KOPT-K1 (cell line): ENCODE data around the gene POU5F2.

Experiments used
- H3K27ac ChIP-seq: fragments of 200-600 bp; sonication (generic); 2 replicates; pipeline ENCODE4 v1.5.1; 2016; ENCODE audit warnings: antibody characterized with exemption, mild to moderate bottlenecking, low read depth, low read length; ENCODE audit not compliant: poor library complexity, severe bottlenecking
- H3K36me3 ChIP-seq: fragments of 200-600 bp; sonication (generic); 2 replicates; pipeline ENCODE4 v1.5.1; 2017; ENCODE audit warnings: antibody characterized with exemption, mild to moderate bottlenecking, low read length, moderate library complexity; ENCODE audit not compliant: insufficient read depth
- H3K9me3 ChIP-seq: fragments of 200-600 bp; sonication (generic); 2 replicates; pipeline ENCODE4 v1.5.1; 2017; ENCODE audit warnings: antibody characterized with exemption, low read length, mild to moderate bottlenecking; ENCODE audit not compliant: insufficient read depth, poor library complexity, severe bottlenecking

Gene POU5F2, protein sequence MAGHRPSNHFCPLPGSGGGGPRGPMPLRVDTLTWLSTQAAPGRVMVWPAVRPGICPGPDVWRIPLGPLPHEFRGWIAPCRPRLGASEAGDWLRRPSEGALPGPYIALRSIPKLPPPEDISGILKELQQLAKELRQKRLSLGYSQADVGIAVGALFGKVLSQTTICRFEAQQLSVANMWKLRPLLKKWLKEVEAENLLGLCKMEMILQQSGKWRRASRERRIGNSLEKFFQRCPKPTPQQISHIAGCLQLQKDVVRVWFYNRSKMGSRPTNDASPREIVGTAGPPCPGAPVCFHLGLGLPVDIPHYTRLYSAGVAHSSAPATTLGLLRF

DNA sequence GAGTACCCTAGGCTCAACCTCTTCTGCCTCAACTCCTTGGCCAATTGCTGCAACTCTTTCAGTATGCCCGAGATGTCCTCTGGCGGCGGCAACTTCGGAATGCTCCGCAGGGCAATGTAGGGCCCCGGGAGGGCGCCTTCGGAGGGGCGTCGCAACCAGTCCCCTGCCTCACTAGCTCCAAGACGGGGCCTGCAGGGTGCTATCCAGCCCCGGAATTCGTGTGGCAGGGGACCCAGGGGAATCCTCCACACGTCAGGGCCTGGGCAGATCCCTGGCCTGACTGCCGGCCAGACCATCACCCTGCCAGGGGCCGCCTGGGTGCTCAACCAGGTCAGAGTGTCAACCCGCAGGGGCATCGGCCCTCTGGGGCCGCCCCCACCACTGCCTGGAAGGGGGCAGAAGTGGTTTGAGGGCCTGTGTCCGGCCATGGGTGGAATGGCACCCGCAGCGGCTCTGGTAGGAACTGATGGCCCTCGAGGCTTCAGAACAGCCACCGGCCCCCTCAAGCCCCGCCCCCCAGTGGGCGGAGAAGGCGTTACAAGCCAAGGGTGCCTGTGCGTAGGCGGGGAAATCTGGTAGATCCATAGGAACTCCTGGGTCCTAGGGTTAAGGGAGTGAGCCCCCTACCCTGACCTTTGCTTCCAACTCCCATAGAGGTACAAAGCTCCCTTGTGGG lies at the start of gene POU5F2:
Gene POU5F2, minus strand, starts transcription at position 465 of the 676 bp plus-strand sequence. Its CDS starts 37 bp downstream, at position 428.
- H3K27ac ChIP-seq = no peak within 1 kb of the TSS
- no peaks in the 10 kb centered on the region for H3K9me3 ChIP-seq
- H3K36me3 ChIP-seq = no peaks in the 10 kb centered on the region

DNA sequence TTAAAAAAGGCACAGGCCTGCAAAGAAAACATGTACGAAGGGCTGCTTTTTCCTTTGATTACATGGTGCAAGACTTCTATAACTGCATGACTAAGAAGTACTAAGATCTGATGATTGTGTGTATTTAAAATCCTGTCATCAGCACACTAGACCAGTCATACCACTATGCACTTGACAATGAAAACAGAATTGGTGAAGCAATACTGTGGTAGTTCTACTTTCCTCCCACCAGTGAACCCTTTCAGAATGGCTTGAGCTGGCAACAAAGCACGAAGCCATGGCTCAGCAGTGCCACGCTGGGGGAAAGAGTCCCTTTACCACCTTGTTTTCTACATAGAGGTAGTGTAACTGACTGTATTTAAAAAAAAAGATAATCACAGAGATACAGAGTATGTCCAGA lies 49.0 kb upstream of the POU5F2 start:
- H3K36me3 ChIP-seq = 0 out of 2 replicates have a peak, but pooled peaks cover 3% of the 10 kb centered on the region
- H3K9me3 ChIP-seq = no peaks in the 10 kb centered on the region
- no peak overlapping the region for H3K27ac ChIP-seq

GRCh38 chr5:93789173-93790067 lies 48.0 kb upstream of the POU5F2 start:
- H3K9me3 ChIP-seq = no peaks in the 10 kb centered on the region
- H3K36me3 ChIP-seq = no peaks in the 10 kb centered on the region
- H3K27ac ChIP-seq = no peak overlapping the region

- no peaks in the 10 kb centered on the region for H3K36me3 ChIP-seq
- no peak overlapping the region for H3K27ac ChIP-seq
- no peaks in the 10 kb centered on the region for H3K9me3 ChIP-seq
These were observed 46.2 kb upstream of the POU5F2 start for GRCh38 chr5:93787598-93787997.

GRCh38 chr5:93785475-93785874 lies 44.1 kb upstream of the POU5F2 start:
- Histone ChIP-seq H3K36me3 (no peaks in the 10 kb centered on the region), H3K27ac (no peak overlapping the region), H3K9me3 (no peaks in the 10 kb centered on the region)

GRCh38 chr5:93782978-93783377 lies 41.6 kb upstream of the POU5F2 start:
- Histone ChIP-seq H3K36me3 (no peaks in the 10 kb centered on the region), H3K9me3 (no peaks in the 10 kb centered on the region), H3K27ac (no peak overlapping the region)

DNA sequence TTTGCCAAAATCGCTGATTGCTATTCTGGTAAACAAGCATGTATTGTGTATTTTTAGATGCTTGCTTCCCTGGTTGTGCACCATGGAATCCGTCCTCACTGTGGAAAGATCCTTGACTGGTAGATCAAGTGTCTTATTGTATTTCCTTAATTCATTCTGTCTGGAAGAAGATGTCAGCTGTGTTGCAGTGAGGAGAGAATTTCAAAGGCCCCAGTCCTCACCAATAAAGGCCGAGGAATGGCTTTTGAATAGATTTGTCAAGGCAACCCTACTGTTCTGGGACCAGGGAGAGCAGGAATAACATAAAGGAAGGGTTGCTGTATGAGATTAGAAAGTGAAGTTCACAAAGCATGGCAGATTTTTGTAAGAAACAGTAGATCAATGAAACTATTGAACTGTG lies 36.2 kb upstream of the POU5F2 start:
- H3K27ac ChIP-seq = no peak overlapping the region

GRCh38 chr5:93756372-93756771 lies 15.0 kb upstream of the POU5F2 start:
- Histone ChIP-seq H3K27ac (no peak overlapping the region), H3K36me3 (no peaks in the 10 kb centered on the region), H3K9me3 (peaks cover 16% of the 10 kb centered on the region)

More for the DNA sequence above, 36.2 kb upstream of the POU5F2 start:
- Histone ChIP-seq H3K9me3 (no peaks in the 10 kb centered on the region), H3K36me3 (peaks cover 14% of the 10 kb centered on the region)

DNA sequence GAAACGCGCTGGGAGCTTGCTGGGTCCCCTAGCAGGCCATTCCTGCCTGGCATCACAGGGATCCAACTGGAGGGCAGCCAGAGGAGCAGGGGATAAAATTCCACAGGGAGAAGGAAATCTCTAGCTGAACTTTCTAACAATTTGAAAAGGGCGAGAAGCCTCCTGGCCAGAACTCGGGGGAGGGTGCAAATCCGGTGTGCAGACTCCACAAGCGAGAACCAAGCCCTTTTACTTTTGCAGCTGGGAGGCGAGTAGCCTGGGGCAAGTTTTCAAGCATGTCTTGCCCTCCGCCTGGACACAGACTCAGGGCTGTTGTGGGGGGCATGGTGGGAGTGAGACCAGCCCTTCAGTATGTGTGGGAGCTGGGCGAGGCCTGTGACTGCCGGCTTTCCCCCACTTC lies 14.3 kb upstream of the POU5F2 start:
- Histone ChIP-seq H3K36me3 (no peaks in the 10 kb centered on the region), H3K9me3 (peaks cover 16% of the 10 kb centered on the region)

GRCh38 chr5:93748875-93749397 lies 7.5 kb upstream of the POU5F2 start:
- H3K36me3 ChIP-seq = no peaks in the 10 kb centered on the region
- no peak overlapping the region for H3K27ac ChIP-seq
- H3K9me3 ChIP-seq = no peaks in the 10 kb centered on the region

More for the DNA sequence above, 14.3 kb upstream of the POU5F2 start:
- no peak overlapping the region for H3K27ac ChIP-seq

DNA sequence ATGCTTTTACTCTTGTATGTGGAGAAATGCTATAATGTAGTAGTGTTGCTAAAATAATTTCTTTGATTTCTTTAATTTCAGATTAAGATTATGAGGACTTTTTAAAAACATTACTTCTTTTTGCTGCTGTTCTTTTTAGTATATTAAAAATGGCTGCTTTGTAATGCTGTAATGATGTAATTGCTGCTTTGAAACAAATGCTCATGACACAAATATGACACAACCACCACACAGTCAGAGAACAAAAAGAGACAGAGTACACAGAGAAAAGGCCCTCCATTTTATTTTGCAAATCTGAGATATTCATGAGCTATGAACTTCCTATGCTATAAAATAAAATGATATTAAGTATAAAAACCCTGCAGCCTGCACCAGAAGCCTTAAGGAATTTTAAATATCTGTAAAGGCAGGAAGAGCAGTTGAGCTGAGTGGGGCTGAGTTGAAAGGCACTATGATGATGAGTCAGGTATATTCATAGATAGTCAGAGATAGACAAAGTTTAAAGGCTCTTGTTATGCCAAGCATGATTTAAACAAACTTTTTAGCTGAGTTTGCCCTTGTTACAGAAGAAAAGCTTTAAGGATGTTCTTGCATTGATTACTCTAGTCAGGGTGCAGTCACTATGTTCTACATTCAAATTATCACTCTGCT lies 5.1 kb upstream of the POU5F2 start:
- Histone ChIP-seq H3K9me3 (no peaks in the 10 kb centered on the region), H3K36me3 (no peaks in the 10 kb centered on the region), H3K27ac (no peak overlapping the region)

DNA sequence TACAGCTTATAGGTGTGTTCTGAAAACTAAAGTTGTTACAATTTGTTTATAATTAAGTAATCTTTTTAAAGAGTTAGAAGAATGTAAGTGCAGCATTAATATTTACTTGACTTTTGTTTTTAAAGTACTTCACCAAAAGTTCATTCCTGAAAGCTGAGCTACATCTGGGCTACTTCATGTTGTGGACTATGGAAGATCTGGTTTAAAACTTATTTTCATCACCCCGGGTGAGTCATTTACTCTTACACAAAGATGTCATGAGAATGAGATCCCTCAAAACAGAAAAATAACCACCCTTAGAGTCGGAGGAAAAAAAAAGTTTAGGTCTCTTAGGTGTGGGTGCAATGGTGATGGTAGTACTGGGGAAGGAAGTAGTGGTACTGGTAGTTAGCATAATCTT lies 5.1 kb downstream of the POU5F2 start:
- H3K36me3 ChIP-seq = no peaks in the 10 kb centered on the region
- no peaks in the 10 kb centered on the region for H3K9me3 ChIP-seq
- no peak overlapping the region for H3K27ac ChIP-seq

- Histone ChIP-seq H3K27ac (no peak overlapping the region), H3K36me3 (no peaks in the 10 kb centered on the region), H3K9me3 (no peaks in the 10 kb centered on the region)
These were observed 6.0 kb downstream of the POU5F2 start for GRCh38 chr5:93735378-93735777.

DNA sequence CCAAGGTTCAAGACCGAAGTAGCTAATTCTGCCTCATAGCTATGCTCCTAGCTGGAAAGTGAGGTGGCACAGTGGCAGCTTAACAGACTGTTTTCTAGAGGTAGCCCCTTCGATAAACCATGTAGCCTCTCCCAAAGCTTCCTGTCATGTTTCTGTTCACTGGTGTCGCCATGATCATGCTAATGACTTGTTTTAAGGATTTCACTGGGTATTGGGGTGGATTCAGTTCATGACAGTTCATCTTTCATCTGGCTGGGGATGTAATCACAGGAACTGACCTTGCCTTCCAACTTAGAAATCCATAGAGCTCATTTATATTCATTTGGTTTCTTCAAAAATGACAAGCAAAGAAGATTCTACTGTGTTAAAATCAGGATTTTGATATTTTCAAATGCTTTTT lies 9.4 kb downstream of the POU5F2 start:
- Histone ChIP-seq H3K36me3 (no peaks in the 10 kb centered on the region), H3K27ac (no peak overlapping the region), H3K9me3 (no peaks in the 10 kb centered on the region)
